DND-41 (cell line): ENCODE measurements around the gene ZNF652.

Source experiments
- EZH2 ChIP-seq: IDR thresholded peaks from 3 replicates; pipeline ENCODE4 v1.6.1; 2012; ENCODE audit warnings: borderline replicate concordance, low read depth, mild to moderate bottlenecking, moderate library complexity, low read length, inconsistent platforms; ENCODE audit not compliant: severe bottlenecking
- TF ChIP-seq, protein P1 (sequence below): IDR thresholded peaks from 2 replicates; pipeline ENCODE4 v1.5.1; 2012; ENCODE audit warnings: borderline replicate concordance, low read length, moderate library complexity, mild to moderate bottlenecking; ENCODE audit not compliant: poor library complexity, severe bottlenecking; ENCODE audit errors: extremely low read depth

- TF ChIP-seq, protein P1, sequence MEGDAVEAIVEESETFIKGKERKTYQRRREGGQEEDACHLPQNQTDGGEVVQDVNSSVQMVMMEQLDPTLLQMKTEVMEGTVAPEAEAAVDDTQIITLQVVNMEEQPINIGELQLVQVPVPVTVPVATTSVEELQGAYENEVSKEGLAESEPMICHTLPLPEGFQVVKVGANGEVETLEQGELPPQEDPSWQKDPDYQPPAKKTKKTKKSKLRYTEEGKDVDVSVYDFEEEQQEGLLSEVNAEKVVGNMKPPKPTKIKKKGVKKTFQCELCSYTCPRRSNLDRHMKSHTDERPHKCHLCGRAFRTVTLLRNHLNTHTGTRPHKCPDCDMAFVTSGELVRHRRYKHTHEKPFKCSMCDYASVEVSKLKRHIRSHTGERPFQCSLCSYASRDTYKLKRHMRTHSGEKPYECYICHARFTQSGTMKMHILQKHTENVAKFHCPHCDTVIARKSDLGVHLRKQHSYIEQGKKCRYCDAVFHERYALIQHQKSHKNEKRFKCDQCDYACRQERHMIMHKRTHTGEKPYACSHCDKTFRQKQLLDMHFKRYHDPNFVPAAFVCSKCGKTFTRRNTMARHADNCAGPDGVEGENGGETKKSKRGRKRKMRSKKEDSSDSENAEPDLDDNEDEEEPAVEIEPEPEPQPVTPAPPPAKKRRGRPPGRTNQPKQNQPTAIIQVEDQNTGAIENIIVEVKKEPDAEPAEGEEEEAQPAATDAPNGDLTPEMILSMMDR = no peak
- TF ChIP-seq EZH2 = no peak
Measured at GRCh38 chr17:49249890-49250522, 112.0 kb downstream of the ZNF652 start.
